ENCODE results near the gene FAM234A.
"Not testable (repeated sequence)": the region's sequence is repeated elsewhere in the genome, so short reads cannot be mapped to it uniquely, and the experiment has no call there.

Gene FAM234A, protein sequence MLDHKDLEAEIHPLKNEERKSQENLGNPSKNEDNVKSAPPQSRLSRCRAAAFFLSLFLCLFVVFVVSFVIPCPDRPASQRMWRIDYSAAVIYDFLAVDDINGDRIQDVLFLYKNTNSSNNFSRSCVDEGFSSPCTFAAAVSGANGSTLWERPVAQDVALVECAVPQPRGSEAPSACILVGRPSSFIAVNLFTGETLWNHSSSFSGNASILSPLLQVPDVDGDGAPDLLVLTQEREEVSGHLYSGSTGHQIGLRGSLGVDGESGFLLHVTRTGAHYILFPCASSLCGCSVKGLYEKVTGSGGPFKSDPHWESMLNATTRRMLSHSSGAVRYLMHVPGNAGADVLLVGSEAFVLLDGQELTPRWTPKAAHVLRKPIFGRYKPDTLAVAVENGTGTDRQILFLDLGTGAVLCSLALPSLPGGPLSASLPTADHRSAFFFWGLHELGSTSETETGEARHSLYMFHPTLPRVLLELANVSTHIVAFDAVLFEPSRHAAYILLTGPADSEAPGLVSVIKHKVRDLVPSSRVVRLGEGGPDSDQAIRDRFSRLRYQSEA

GRCh38 chr16:234468-235305 is at the start of gene FAM234A:
Gene FAM234A (plus strand): TSS chr16:234821. CDS start chr16:254414, 19,593 bp downstream.
- peak; percentile 95 for DNase-seq

DNA sequence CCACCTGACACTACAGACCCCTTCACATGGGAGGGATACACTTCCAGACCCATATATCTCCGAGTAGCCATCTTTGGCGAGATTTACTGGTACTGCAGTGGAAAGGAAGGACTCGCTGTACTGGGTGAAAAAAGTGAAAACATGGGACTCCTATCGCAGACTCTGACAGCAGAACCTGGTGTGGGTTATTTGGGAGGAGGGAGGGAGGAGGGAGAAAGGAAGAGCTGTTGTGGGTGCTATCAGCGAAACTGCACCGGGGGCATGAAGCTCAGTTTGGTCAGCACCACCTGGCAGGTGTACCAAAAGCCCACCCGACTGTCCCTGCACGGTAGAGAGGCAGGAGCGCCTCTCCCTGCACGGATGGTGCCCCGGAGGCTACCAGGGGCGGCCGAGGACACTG is 49.4 kb upstream of the FAM234A start:
- DNase-seq = no peak

- no peak for DNase-seq
These were observed 48.9 kb upstream of the FAM234A start for GRCh38 chr16:185691-186090.

- DNase-seq = no peak
These were observed 47.3 kb upstream of the FAM234A start for GRCh38 chr16:187330-187729.

GRCh38 chr16:188674-189073 is 45.9 kb upstream of the FAM234A start:
- peak; percentile 36 for DNase-seq

GRCh38 chr16:189604-190186 is 44.9 kb upstream of the FAM234A start:
- DNase-seq = no peak

- DNase-seq = no peak
These were observed 42.8 kb upstream of the FAM234A start for GRCh38 chr16:191831-192230.

DNA sequence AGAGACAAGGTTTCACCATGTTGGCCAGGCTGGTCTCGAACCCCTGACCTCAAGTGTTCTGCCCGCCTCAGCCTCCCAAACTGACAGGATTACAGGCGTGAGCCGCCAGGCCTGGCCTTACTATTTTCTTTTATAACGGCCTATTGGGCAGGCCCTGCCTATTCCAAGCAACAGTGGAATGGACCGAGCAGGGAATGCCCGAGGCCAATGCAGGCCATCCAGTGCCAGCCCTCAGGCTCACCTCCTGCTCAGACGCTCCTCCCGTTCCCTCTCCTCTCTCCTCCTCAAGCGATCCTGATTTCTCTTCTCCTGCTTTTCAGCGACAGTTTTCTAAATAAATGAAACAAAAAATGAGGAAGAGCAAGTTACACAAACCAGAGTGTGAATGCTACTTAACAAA is 41.9 kb upstream of the FAM234A start:
- DNase-seq = no peak

DNA sequence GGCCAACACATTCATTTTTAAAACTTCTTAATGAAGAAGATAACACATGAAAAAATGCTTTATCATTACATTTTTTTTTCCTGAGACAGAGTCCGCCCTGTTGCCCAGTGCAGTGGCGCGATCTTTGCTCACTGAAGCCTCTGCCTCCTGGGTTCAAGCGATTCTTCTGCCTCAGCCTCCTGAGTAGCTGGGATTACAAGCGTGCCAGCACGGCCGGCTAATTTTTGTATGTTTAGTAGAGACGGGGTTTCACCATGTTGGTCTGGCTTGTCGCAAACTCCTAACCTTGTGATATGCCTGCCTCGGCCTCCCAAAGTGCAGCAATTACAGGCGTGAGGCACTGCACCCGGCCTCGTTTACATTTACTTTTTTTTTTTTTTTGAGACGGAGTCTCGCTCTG is 41.2 kb upstream of the FAM234A start:
- DNase-seq = no peak

DNA sequence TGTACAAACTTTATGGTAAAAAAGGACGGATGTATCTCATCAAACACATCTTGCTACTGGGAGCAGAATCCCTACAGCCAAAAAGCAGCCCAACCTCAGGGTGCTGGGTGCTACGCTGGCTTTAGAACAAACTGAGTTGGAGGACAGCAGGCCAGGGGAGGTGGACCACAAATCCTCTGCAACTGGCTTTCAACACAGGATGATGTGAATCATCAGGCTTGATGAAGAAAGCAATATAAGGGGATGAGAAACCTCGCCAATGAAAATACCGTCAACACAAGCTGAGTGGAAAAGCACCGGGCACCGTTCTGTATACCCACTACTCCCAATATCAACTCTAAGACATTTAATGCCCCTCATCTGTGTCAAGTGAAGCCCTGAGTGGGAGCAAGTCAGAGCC is 40.1 kb upstream of the FAM234A start:
- DNase-seq = no peak

DNA sequence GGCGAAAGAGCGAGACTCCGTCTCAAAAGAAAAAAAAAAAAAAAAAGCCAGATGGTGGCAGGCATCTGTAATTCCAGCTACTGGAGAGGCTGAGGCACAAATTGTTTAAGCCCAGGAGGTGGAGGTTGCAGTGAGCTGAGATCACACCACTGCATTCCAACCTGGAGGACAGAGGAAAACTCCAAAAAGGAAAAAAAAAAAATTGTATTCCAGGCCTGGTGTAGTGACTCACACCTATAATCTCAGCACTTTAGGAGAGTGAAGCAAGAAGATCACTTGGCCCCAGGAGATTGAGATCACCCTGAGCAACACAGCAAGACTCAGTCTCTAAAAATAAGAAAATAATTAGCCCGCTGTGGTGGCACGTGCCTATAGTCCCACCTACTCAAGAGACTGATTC is 34.2 kb upstream of the FAM234A start:
- DNase-seq = no peak

- no peak for DNase-seq
These were observed 31.4 kb upstream of the FAM234A start for GRCh38 chr16:203246-203645.

GRCh38 chr16:204046-204445 is 30.6 kb upstream of the FAM234A start:
- DNase-seq = not testable (repeated sequence)

DNA sequence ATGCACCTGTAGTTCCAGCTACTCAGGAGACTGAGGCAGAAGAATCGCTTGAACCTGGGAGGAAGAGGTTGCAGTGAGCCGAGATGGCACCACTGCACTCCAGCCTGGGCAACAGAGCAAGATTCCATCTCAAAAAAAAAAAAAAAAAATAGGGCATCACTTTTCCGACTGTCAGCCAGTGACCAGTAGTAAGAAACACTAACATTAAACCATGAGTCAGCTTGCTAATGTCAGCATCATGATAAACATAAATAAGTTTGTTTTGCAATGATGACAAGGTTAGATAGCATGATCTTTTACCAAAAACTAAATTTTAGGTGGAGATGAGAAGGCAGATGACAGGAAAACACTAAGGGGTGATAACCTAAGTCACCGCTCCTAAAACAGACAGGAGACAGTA is 25.3 kb upstream of the FAM234A start:
- not testable (repeated sequence) for DNase-seq

DNA sequence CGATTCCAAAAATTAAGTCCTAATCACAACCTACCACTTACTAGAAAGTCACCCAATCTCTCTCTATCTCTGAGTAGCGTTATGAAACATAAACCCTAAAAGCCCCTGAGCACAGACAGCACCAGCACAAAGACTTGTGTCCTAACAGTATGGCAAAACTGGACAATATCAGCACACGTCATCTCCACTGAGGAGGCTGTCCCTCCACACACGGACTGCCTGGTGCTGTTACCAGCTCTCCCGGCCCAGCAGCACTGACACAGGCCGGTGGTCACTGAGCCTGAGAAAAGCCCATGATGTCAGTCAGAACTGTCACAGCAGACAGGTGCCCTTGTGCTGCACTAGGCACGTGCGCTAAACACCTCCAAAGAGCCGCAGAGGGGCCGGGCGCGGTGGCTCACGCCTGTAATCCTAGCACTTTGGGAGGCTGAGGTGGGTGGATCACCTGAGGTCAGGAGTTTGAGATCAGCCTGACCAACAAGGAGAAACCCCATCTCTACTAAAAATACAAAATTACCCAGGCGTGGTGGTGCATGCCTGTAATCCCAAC is 22.9 kb upstream of the FAM234A start:
- DNase-seq = not testable (repeated sequence)

DNA sequence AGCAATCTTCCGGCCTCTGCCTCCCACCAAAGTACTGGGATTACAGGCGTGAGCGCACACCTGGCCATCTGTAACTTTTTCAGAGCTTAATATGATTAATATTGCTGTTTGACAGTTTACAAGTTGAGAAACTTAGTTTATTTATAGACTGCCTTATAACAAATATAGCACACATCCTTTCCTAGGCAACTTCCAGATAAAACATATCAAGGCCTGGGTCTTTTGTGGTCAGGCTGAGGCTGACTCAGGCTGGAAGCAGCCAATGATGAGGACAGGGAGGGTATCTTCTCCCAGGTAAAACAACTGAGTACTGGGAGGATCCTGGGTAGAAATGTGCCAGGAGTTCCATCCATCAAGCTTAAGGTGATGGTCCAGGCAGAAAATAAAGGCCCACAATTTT is 21.6 kb upstream of the FAM234A start:
- no peak for DNase-seq

DNA sequence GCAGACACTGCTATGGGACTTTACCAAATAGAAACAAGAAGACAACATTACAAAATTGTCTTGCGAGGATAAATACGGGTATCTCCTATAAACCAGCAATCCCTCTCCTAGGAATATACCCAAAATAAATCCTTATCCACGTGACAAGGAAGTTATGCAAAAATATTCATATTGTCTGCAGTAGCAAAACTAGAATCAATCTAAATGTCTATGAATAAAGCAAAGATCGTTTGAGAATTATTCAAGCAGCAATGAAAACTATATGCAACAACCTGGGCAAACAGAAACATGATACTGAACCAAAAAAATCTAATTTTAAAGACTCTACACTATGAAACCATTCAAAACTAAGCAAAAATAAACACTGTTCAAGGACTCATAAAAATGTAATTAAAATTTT is 14.6 kb upstream of the FAM234A start:
- DNase-seq = no peak

DNA sequence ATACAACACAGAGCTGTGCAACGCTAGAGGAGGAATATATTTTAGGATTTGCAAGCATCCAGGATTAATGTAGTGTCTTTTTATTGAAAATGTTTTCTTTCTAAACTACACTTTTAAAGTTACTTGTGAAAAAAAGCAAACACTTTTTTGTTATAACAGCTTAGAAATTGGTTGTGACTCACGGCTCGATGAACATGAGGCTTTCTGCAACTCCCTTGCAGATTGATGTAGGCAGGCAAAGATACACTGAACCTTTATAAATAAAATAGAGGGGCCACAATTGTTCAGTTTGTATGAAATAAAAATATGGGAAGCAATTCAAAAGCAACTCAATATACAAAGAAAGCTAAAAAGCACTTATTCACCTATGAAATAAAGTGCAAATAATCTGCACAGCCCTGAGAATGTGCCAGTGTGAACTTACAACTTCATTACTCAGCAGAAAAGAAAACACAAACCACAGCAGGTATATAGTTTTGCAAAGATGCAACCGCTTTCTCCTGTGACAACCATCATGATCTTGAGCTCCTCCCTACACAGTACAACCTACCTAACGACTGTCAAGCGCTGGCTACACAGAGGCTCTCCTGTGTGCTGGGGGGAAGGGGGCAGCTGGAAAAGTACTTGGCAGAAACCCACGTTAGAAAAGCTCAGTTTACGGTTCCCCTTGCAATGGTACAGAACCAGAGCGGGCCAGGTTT is 6.3 kb upstream of the FAM234A start:
- DNase-seq = peak; percentile 14

GRCh38 chr16:228852-229730 is 5.5 kb upstream of the FAM234A start, which contains the start of gene LUC7L:
Gene LUC7L (minus strand): TSS chr16:229449. CDS start chr16:229339, 110 bp downstream.
- peak; percentile 88 for DNase-seq

DNA sequence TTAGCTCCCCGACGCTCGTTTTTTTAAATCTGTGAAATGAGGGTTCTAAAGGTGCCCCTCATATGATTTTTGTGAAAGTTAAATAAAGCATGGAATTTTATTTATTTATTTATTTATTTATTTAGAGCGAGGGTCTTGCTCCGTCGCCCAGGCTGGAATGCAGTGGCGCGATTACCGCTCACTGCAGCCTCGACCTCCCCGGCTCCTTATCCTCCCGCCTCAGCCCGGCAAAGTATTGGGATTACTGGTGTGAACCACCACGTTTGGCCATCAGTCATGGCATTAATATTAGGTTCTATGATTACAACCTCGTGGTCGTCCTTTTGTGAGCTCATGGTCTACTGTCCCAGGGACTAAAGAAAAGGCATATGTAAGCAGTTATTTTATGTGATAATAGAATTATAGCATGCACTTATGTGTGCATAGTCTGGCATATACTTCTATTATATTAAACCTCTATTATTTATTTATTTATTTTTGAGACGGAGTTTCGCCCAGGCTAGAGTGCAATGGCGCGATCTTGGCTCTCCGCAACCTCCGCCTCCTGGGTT is 4.8 kb upstream of the FAM234A start:
- no peak for DNase-seq

DNA sequence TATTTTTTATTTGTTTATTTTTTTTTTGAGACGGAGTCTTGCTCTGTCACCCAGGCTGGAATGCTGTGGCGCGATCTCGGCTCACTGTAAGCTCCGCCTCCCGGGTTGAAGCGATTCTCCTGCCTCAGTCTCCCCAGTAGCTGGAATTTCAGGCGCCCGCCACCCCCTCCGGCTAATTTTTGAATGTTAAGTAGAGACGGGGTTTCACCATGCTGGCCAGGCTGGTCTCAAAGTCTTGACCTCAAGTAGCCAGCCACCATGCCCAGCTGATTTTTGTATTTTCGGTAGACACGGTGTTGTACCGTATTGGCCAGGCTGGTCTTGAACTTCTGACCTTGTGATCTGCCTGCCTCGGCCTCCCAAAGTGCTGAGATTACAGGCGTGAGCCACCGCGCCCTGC is 4.3 kb upstream of the FAM234A start:
- not testable (repeated sequence) for DNase-seq

Measured in CD4-positive, alpha-beta T cell treated with Interleukin-10 for 1 hour (primary cell).